Fibroblast of villous mesenchyme (primary cell): ENCODE measurements around the gene NBEA. TPM values are rescaled to one million over a fixed set of nuclear protein-coding genes. Genes with fewer than 3 reads are reported as not detected.

Experiments used
- DNase-seq: peaks from one replicate; pipeline ENCODE4 v3.0.0-alpha.2; 2010; ENCODE audit warnings: low read depth
- H3K4me3 ChIP-seq: 2 replicates; pipeline ENCODE4 v1.5.1; 2011; ENCODE audit warnings: low read depth, mild to moderate bottlenecking, low read length
- total RNA-seq: library from RNA; depleted of rRNA; stranded (reverse); fragments of >200 nt; gene quantifications from 2 replicates; pipeline ENCODE4 v1.2.3, GENCODE V29; 2012
- TF ChIP-seq, protein P1 (sequence below): IDR thresholded peaks from 2 replicates; pipeline ENCODE4 v1.5.1; 2012; ENCODE audit warnings: low read depth, mild to moderate bottlenecking, low read length; ENCODE audit not compliant: insufficient read depth

Gene NBEA
- total RNA-seq, 1 donor = 9.5 TPM

DNA sequence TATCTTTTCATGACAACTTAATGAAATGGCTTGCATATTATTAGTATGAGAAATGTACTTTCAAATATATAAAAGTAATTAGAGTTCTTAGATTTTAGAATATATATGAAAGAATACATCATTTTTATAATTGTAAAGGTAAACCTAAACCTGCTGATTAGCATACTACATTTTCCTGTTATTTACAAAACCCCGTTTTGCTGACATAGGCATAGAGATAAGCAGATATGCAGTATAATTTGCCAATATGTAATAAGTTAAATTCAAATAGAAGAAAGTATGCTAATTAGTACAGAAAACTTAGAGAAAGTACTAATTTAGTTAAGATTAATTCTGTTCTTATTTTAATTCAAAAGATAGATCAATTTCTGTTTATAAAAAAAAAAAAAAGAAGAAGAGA, 513.0 kb downstream of the NBEA start:
- DNase-seq = no peak
- H3K4me3 ChIP-seq = no peak overlapping the region
- TF ChIP-seq, protein P1, sequence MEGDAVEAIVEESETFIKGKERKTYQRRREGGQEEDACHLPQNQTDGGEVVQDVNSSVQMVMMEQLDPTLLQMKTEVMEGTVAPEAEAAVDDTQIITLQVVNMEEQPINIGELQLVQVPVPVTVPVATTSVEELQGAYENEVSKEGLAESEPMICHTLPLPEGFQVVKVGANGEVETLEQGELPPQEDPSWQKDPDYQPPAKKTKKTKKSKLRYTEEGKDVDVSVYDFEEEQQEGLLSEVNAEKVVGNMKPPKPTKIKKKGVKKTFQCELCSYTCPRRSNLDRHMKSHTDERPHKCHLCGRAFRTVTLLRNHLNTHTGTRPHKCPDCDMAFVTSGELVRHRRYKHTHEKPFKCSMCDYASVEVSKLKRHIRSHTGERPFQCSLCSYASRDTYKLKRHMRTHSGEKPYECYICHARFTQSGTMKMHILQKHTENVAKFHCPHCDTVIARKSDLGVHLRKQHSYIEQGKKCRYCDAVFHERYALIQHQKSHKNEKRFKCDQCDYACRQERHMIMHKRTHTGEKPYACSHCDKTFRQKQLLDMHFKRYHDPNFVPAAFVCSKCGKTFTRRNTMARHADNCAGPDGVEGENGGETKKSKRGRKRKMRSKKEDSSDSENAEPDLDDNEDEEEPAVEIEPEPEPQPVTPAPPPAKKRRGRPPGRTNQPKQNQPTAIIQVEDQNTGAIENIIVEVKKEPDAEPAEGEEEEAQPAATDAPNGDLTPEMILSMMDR = no peak

DNA sequence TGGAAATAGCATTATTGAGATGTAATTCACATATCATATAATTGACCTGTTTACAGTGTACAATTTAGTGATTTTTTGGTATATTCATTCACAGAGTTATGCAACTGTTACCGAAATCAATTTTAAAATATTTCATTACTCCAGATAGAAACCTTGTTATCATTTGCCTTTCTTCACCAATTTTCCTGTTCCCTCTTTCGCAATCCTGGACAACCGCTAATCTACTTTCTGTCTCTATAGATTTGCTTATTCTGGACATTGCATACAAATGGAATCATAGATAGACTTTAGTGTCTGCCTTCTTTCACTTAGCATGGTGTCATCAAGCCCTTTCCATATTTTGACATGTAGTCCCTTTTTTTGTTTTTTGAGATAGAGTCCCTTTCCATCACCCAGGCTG, 515.2 kb downstream of the NBEA start:
- no peak overlapping the region for H3K4me3 ChIP-seq
- TF ChIP-seq, protein P1 = no peak
- no peak for DNase-seq

DNA sequence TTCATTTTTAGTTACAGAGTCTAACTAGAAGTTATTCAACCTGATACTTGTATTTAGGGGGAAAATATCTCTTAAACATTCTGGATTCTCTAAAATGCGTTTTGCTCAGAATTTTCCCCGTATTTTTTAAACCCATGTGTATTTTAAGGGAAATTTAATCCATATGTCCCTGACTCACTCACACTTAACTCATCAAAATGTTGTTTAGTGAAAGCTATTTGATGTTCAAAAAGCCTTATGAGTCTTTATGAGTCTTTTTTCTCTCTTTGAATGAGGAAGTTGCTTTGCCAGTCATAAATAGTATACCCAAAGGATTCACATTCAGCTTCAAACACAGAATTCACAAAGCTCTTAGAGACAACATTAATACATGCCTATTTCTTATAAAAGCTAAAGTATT, 518.0 kb downstream of the NBEA start:
- TF ChIP-seq, protein P1 = no peak

DNA sequence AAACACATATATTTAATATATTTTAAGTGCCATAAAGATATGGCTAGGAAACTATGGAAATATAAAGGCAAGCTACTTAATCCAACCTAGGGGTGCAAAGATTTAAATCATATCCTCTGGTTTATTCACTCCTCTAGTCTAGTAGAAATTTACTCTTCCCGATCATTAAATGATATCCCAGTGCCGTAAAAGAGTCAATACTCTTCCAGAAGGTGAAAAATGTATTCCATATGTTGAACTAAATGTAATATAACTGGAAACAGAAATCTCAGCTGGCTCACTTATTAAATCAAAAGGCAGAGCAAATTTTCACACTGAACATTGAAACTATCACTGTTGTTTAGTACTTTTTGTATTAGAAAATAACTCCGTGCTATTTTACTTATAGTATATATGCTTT, 523.3 kb downstream of the NBEA start:
- TF ChIP-seq, protein P1 = no peak
- no peak for DNase-seq
- no peak overlapping the region for H3K4me3 ChIP-seq

More for the DNA sequence above, 518.0 kb downstream of the NBEA start:
- H3K4me3 ChIP-seq = no peak overlapping the region
- DNase-seq = no peak

DNA sequence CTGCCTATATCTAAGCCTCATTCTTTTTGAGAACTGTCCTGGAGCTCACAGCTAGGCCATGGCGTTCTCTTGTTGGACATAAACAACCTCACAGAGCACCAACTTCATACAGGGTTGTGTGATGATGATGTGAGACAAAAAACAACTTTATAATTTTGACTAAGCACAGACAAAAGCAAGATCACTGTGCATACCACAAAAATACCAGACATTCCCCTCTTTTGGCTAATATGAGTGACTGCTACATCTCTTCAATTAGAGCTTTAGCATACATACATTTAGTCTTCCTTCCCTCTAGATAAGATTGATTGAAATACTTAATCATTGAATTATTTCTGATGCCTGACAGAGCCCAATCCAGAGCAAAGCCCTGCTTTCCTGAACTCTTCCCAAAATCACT, 526.1 kb downstream of the NBEA start:
- H3K4me3 ChIP-seq = no peak overlapping the region
- TF ChIP-seq, protein P1 = no peak
- DNase-seq = no peak

DNA sequence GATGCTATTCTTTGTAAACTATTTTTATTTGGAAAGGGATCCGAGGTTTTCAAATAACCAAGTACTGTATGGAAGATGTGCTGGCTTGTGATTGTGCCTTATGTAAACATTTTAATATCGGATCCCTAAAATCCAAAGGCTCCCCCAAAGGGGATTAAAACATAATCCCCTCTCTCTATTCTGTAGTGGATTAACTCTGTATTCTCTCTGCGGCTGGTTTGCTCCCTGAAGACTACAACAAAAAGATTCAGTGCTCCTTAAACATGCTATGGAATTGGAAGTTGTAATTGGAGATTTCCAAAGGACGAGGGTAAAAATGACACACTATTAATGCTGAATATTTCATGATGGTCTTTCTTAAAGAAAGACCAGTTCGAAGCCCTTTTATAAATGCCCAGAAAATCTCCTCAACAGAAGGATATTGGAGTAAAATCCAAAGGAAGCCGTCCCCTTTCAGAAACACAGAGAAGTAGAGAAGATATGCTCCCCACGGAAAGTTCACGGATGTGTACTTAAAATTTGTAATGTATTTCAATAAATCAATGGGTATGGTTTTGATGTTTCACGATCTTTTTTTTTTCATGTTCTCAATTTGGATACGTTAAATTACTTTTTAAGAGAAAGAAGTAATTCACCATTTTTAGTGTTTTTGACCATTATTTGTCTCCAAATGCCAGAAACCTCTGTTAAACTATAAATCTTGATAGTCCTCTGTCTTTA, 527.9 kb downstream of the NBEA start:
- H3K4me3 ChIP-seq = no peak overlapping the region
- TF ChIP-seq, protein P1 = no peak
- no peak for DNase-seq
